ENCODE results near the gene TOP1. TPM values are rescaled to one million over a fixed set of nuclear protein-coding genes. Genes with fewer than 3 reads are reported as not detected.
"Not testable (repeated sequence)": the region's sequence is repeated elsewhere in the genome, so short reads cannot be mapped to it uniquely, and the experiment has no call there.

TOP1 gene
- total and polyA plus RNA-seq, 12 donors, result 19.6 to 96.6 (median 27.3) TPM

DNA sequence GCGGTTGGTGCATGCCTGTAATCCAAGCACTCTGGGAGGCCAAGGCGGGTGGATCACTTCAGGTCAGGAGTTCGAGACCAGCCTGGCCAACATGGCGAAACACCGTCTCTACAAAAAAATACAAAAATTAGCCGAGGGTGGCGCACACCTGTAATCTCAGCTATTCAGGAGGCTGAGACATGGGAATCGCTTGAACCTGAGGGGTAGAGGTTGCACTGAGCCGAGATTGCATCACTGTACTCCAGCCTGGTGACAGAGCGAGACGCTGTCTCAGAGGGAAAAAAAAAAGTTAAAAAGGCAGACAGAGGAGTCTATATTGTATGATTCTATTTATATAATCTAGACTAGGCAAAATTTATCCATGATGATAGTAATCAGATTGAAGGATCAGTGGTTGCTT is 81.4 kb downstream of the TOP1 start:
- WGBS, 4 donors, result 94 to 97% (median 97%) methylated on average over 11 of the region's 11 CpGs
- H3K4me1 ChIP-seq (replicated peaks in 1 of 2), result no peaks in the 10 kb centered on the region
- intact Hi-C loops (cut with DNase I), result no loop called here
- DNase-seq, result no peak
- no peaks in the 10 kb centered on the region for H3K27me3 ChIP-seq
- peaks cover 0 to 44% of the 10 kb centered on the region in 2 donors for H3K36me3 ChIP-seq (replicated peaks in 1 of 2)
- H3K9me3 ChIP-seq (replicated peaks in 1 of 3), result no peaks in the 10 kb centered on the region
- H3K27ac ChIP-seq, result no peak overlapping the region
- no peak for TF ChIP-seq CTCF (IDR thresholded peaks at IDR 0.05)
- no peak for TF ChIP-seq POLR2A (IDR thresholded peaks at IDR 0.05)
- no peak overlapping the region for H3K4me3 ChIP-seq

- Histone ChIP-seq H3K9me3 (replicated peaks in 1 of 3) (no peaks in the 10 kb centered on the region), H3K27me3 (no peaks in the 10 kb centered on the region), H3K4me1 (replicated peaks in 1 of 2) (no peaks in the 10 kb centered on the region), H3K4me3 (no peak overlapping the region), H3K27ac (no peak overlapping the region), H3K36me3 (replicated peaks in 1 of 2) (peaks cover 0 to 54% of the 10 kb centered on the region in 2 donors)
- TF ChIP-seq CTCF (IDR thresholded peaks at IDR 0.05) (no peak), POLR2A (IDR thresholded peaks at IDR 0.05) (no peak)
- WGBS, 4 donors, result 95 to 97% (median 96%) methylated on average over 5 of the region's 5 CpGs
- intact Hi-C loops (cut with DNase I), result no loop called here
- no peak for DNase-seq
Observed at GRCh38 chr20:41110930-41111577, 82.4 kb downstream of the TOP1 start.

GRCh38 chr20:41111578-41111951 is 82.9 kb downstream of the TOP1 start:
- Histone ChIP-seq H3K4me3 (no peak overlapping the region), H3K4me1 (replicated peaks in 1 of 2) (no peaks in the 10 kb centered on the region), H3K36me3 (replicated peaks in 1 of 2) (peaks cover 0 to 59% of the 10 kb centered on the region in 2 donors), H3K9me3 (replicated peaks in 1 of 3) (no peaks in the 10 kb centered on the region), H3K27ac (no peak overlapping the region), H3K27me3 (no peaks in the 10 kb centered on the region)
- TF ChIP-seq CTCF (IDR thresholded peaks at IDR 0.05) (no peak), POLR2A (IDR thresholded peaks at IDR 0.05) (no peak)
- WGBS, 4 donors, result 79 to 94% (median 90%) methylated on average over 5 of the region's 5 CpGs
- no peak for DNase-seq
- intact Hi-C loops (cut with DNase I), result no loop called here

GRCh38 chr20:41116282-41116956 is 87.8 kb downstream of the TOP1 start:
- Histone ChIP-seq H3K4me3 (no peak overlapping the region), H3K27ac (no peak overlapping the region), H3K36me3 (replicated peaks in 1 of 2) (peaks cover 0 to 90% of the 10 kb centered on the region in 2 donors), H3K27me3 (no peaks in the 10 kb centered on the region), H3K4me1 (replicated peaks in 1 of 2) (no peaks in the 10 kb centered on the region), H3K9me3 (replicated peaks in 1 of 3) (no peaks in the 10 kb centered on the region)
- WGBS, 4 donors, result 82 to 96% (median 91%) methylated on average over 6 of the region's 6 CpGs
- intact Hi-C loops (cut with DNase I), result no loop called here
- TF ChIP-seq POLR2A (IDR thresholded peaks at IDR 0.05), result no peak
- TF ChIP-seq CTCF (IDR thresholded peaks at IDR 0.05), result no peak
- DNase-seq, result no peak

DNA sequence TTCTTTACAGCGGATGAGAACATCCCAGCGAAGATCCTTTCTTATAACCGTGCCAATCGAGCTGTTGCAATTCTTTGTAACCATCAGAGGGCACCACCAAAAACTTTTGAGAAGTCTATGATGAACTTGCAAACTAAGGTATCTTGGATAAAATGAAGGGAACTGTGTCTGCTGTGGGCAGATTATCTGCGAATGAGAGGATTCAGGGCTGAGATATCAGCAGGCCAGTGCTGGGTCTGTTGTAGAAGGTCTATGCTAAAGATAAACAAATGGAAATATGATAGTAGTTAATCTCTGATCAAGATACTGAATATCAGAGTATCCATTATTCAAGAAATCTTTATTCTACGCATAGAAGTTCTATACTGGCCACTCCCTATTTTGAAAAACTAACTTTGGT is 89.5 kb downstream of the TOP1 start:
- H3K27ac ChIP-seq; DNase-seq; H3K27me3 ChIP-seq; H3K4me1 ChIP-seq (replicated peaks in 1 of 2); H3K4me3 ChIP-seq; H3K9me3 ChIP-seq (replicated peaks in 1 of 3); intact Hi-C loops (cut with DNase I): not testable (repeated sequence)
- peaks cover 0 to 98% of the 10 kb centered on the region in 2 donors for H3K36me3 ChIP-seq (replicated peaks in 1 of 2)
- 81 to 89% (median 86%) methylated on average over 6 of the region's 6 CpGs for WGBS, 4 donors
